GM23248 (cell line): ENCODE data around the gene ARGFX.

Experiments used
- EZH2 ChIP-seq: fragments of 200-600 bp; sonication (generic); IDR thresholded peaks from 2 replicates; pipeline ENCODE4 v1.6.1; 2018; ENCODE audit warnings: antibody characterized with exemption, mild to moderate bottlenecking; ENCODE audit not compliant: insufficient read depth, poor library complexity, severe bottlenecking
- EZH2phosphoT487 ChIP-seq: fragments of 200-600 bp; sonication (generic); IDR thresholded peaks from 2 replicates; pipeline ENCODE4 v1.6.1; 2018; ENCODE audit warnings: antibody characterized with exemption, moderate library complexity, mild to moderate bottlenecking, low read depth; ENCODE audit not compliant: insufficient read depth

GRCh38 chr3:121604759-121605158 is 37.0 kb downstream of the ARGFX start:
- TF ChIP-seq EZH2 (no peak), EZH2phosphoT487 (no peak)
